Kidney (tissue), 14 donors: ENCODE results near the gene CHAF1A. TPM values are rescaled to one million over a fixed set of nuclear protein-coding genes. Genes with fewer than 3 reads are reported as not detected.

ENCODE experiments used
- DNase-seq, 5 donors: peaks; one replicate each; pipeline ENCODE4 v3.0.0-alpha.2; 2013 to 2020
- FAIRE-seq: peaks from 2 replicates; lab custom pipeline; 2012; peaks lifted over from hg19 to GRCh38; lab: Jason Lieb, UNC
- H3K27ac ChIP-seq, 2 donors: one replicate each; pipeline ENCODE4 v1.7.0; 2013; ENCODE audit warnings: low read depth in 2 of 2, low read length in 2 of 2, inconsistent platforms in 1 of 2
- H3K27me3 ChIP-seq: one replicate; pipeline ENCODE4 v1.7.1; 2013; ENCODE audit warnings: low read length, inconsistent platforms; ENCODE audit not compliant: control insufficient read depth, insufficient read depth
- H3K36me3 ChIP-seq, 3 donors: one replicate each; pipeline versions ENCODE4 v1.7.0 to v1.7.1; 2013; ENCODE audit warnings: low read length in 3 of 3, control low read depth in 1 of 3, inconsistent platforms in 1 of 3; ENCODE audit not compliant: insufficient read depth in 3 of 3, control insufficient read depth in 2 of 3
- H3K4me1 ChIP-seq, 3 donors: one replicate each; pipeline versions ENCODE4 v1.7.0 to v1.7.1; 2013; ENCODE audit warnings: low read length in 3 of 3, inconsistent platforms in 1 of 3, low read depth in 1 of 3; ENCODE audit not compliant: control insufficient read depth in 2 of 3, insufficient read depth in 2 of 3
- H3K4me3 ChIP-seq, 3 donors: one replicate each; pipeline versions ENCODE4 v1.7.0 to v1.8.1; 2013; ENCODE audit warnings: low read length in 3 of 3, control low read depth in 1 of 3, inconsistent platforms in 1 of 3
- H3K9ac ChIP-seq, 3 donors: one replicate each; pipeline versions ENCODE4 v1.7.0 to v1.7.1; 2013; ENCODE audit warnings: low read length in 3 of 3, control low read depth in 1 of 3, inconsistent platforms in 1 of 3
- H3K9me3 ChIP-seq, 3 donors: one replicate each; pipeline versions ENCODE4 v1.7.0 to v1.7.1; 2013; ENCODE audit warnings: low read length in 3 of 3, control low read depth in 1 of 3, inconsistent platforms in 1 of 3; ENCODE audit not compliant: control insufficient read depth in 2 of 3, insufficient read depth in 1 of 3
- intact Hi-C: fragments of 100-400 bp; cut with DNase I; formaldehyde crosslinking; loops from one replicate; pipeline ENCODE4 v1.11.1; 2022
- polyA plus RNA-seq: library from polyadenylated mRNA; stranded (reverse); fragments of 350-450 nt; fragmentation: Illumina TruSeq; extraction: RNeasy Lipid Tissue Mini Kit (QIAGEN cat#74804); gene quantifications from one replicate; pipeline ENCODE4 v1.2.3, GENCODE V29; 2014; ENCODE audit warnings: low read depth, low replicate concordance; ENCODE audit not compliant: insufficient read depth
- total RNA-seq: library from RNA; stranded (reverse); fragmentation: NEBNext Ultra II Directional; extraction: Animal tissue kit (Norgen Biotek cat#: 25700); gene quantifications from one replicate; pipeline ENCODE4 v1.2.1, GENCODE V29; 2021
- TF ChIP-seq, protein P1 (sequence below): IDR thresholded peaks from 3 replicates; pipeline ENCODE4 v1.5.1; 2012; ENCODE audit warnings: mild to moderate bottlenecking, moderate library complexity, borderline replicate concordance; ENCODE audit not compliant: insufficient read depth; ENCODE audit errors: extremely low read depth
- donor health status: control.
- donor health status: control.
- donor health status: control.
- donor health status: control.
- donor health status: control.
- donor health status: DM: yes; HTN: yes; CAD: no.
- donor health status: Normal renal cell carcinoma (clear cell type).

Gene CHAF1A
- total and polyA plus RNA-seq, 2 donors from 2014 or later, result 2.7 to 10.0 TPM

DNA sequence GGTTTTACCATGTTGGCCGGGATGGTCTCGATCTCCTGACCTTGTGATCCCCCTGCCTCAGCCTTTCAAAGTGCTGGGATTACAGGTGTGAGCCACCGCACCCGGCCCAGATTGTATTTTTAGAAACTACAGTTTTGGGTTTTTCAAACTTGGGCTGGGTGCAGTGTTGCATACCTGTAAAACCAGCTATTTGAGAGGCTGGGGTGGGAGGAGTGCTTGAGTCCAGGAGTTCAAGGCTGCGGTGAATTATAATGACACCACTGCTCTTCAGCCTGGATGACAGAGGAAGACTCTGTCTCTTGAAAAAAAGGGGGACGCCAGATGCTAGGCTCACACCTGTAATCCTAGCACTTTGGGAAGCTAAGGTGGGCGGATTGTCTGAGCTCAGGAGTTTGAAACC lies 4.2 kb downstream of the CHAF1A start:
- Histone ChIP-seq H3K9ac (no peak overlapping the region), H3K4me1 (peaks cover 0 to 13% (median 8%) of the 10 kb centered on the region in 3 donors), H3K27me3 (no peaks in the 10 kb centered on the region), H3K36me3 (no peaks in the 10 kb centered on the region), H3K9me3 (no peaks in the 10 kb centered on the region), H3K27ac (no peak overlapping the region), H3K4me3 (no peak overlapping the region)
- intact Hi-C loops, result no loop called here
- DNase-seq (no peak), FAIRE-seq (no peak)
- TF ChIP-seq, protein P1, sequence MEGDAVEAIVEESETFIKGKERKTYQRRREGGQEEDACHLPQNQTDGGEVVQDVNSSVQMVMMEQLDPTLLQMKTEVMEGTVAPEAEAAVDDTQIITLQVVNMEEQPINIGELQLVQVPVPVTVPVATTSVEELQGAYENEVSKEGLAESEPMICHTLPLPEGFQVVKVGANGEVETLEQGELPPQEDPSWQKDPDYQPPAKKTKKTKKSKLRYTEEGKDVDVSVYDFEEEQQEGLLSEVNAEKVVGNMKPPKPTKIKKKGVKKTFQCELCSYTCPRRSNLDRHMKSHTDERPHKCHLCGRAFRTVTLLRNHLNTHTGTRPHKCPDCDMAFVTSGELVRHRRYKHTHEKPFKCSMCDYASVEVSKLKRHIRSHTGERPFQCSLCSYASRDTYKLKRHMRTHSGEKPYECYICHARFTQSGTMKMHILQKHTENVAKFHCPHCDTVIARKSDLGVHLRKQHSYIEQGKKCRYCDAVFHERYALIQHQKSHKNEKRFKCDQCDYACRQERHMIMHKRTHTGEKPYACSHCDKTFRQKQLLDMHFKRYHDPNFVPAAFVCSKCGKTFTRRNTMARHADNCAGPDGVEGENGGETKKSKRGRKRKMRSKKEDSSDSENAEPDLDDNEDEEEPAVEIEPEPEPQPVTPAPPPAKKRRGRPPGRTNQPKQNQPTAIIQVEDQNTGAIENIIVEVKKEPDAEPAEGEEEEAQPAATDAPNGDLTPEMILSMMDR, result no peak

DNA sequence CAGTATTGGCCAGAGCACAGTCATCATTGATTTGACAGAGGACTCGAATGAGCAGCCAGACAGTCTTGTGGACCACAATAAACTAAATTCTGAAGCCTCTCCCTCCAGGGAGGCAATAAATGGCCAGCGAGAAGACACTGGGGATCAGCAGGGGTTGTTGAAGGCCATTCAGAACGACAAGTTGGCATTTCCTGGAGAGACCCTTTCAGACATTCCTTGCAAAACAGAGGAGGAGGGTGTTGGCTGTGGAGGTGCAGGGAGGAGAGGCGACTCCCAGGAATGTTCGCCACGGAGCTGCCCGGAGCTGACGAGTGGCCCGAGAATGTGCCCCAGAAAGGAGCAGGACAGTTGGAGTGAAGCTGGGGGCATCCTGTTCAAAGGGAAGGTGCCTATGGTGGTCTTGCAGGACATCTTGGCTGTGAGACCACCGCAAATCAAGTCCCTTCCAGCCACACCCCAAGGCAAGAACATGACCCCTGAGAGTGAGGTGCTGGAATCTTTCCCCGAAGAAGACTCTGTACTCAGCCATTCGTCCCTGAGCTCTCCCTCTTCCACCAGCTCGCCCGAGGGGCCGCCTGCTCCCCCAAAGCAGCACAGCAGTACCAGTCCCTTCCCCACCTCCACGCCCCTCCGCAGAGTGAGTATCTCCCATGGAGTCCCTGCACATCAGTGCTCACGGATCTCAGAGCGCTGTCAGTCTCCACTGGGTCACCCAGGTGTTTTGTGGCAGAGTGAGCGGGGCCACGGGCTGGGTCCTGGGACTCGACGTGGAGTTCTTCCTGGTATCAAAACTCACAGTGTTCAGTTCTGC lies 6.9 kb downstream of the CHAF1A start:
- intact Hi-C loops, result no loop called here
- no peak for DNase-seq

DNA sequence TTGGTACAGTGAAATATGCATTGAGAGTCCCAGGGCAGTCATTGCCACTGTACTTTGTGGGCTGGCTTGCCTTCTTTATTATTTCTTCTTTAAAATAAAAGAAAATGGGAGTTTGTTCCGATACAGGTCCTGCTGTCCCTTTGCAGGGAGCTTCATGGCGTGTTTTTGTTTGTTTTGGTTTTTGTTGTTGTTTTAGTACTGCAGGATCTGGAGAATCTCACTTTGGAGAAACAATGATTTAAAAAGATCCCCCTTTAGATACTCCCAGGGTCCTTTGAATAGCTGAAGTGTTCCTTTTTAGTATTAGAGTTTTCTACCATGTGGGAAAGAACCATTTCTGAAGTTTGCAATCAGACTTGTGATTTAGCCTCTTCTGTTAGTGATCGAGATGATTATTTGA lies 11.1 kb downstream of the CHAF1A start:
- FAIRE-seq (no peak), DNase-seq (no peak)
- TF ChIP-seq, protein P1, result no peak
- Histone ChIP-seq H3K27me3 (no peaks in the 10 kb centered on the region), H3K9ac (no peak overlapping the region), H3K27ac (no peak overlapping the region), H3K4me3 (no peak overlapping the region), H3K36me3 (no peaks in the 10 kb centered on the region), H3K4me1 (no peaks in the 10 kb centered on the region), H3K9me3 (no peaks in the 10 kb centered on the region)
- intact Hi-C loops, result no loop called here

More for the DNA sequence above, 6.9 kb downstream of the CHAF1A start:
- no peak overlapping the region for H3K27ac ChIP-seq
- H3K27me3 ChIP-seq, result no peaks in the 10 kb centered on the region
- TF ChIP-seq, protein P1, result no peak
- H3K36me3 ChIP-seq, result no peaks in the 10 kb centered on the region
- no peak overlapping the region for H3K9ac ChIP-seq
- no peak for FAIRE-seq
- no peak overlapping the region for H3K4me3 ChIP-seq
- H3K4me1 ChIP-seq, result no peaks in the 10 kb centered on the region
- H3K9me3 ChIP-seq, result no peaks in the 10 kb centered on the region
